Pulmonary artery endothelial cell (primary cell): ENCODE results near the gene GRM2. TPM values are rescaled to one million over a fixed set of nuclear protein-coding genes. Genes with fewer than 3 reads are reported as not detected.
A peak's percentile ranks its signal among the peaks of the same experiment; 100 is the strongest.

Source experiments
- DNase-seq: peaks from one replicate; pipeline ENCODE4 v3.0.0-alpha.2; 2011; ENCODE audit warnings: low read depth, low spot score
- total RNA-seq: library from RNA; depleted of rRNA; stranded (reverse); fragments of >200 nt; gene quantifications from 2 replicates; pipeline ENCODE4 v1.2.3, GENCODE V29; 2014

Gene GRM2
- total RNA-seq, 1 donor from 2014 or later: not detected

DNA sequence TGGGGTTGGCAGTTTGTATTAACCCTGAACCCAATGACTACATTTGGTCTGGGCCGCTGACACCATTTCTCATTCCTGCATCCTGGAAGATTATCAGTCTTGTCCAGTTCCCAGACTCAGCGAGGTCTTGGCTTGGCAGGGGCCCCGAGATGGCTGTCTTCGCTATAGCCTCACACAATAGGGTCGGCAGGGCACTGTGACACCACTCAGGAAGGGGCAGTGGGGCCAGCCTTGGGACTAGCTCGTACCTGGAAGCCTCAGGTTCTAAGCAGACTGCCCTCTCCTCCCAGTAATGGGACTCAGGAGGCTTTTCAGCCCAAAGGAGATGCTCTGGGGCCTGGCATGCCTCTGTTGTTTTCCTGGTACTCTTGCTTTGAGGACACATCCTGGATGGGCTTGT lies 26.7 kb upstream of the GRM2 start:
- no peak for DNase-seq

DNA sequence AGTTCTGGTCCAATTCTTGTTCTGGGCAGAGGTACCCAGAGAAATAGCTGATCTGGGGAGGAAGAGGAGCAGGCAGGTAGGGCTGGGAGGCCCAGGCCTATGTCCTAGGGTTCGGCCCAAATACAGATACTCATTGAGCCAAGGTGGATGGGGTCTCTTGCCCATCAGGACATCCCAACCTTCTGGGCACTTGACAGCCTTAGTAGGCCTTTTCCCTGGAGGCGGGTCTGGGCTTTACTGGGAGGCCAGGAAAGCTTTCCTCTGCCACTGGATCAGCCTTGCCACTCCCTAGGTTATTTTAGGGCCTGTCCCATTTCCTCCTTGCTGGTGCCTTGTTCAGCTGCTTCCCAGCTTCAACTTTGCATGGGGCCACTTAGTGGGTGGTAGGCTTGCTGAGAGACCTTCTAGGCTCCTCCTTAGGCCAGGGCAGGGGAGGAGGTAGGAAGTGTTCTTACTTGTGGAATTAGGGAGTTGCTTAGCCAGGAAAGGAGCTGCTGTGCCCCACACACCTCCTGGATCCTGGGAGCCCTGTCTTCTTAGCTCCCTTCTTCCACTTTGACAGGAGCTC lies 26.1 kb upstream of the GRM2 start:
- no peak for DNase-seq

DNA sequence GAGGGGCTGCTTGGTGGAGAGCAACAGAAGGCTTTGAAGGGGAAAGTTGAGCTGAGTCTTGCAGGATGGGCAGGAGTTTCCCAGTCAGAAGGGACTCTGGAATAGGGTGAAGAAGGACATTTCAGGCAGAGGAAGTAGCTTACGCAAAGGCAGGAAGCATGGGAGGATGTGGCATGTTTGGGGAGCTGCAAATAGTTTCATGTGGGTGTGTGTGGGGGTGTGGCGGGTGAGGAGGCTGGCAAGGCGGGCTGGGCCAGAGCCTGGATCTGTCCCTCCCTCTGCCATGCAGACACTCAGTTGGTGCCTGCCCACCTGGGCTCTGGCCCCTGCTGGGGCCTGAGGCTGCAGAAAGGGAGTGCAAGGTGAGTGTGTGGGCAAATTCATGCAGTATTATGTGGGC lies 25.4 kb upstream of the GRM2 start:
- DNase-seq: no peak

DNA sequence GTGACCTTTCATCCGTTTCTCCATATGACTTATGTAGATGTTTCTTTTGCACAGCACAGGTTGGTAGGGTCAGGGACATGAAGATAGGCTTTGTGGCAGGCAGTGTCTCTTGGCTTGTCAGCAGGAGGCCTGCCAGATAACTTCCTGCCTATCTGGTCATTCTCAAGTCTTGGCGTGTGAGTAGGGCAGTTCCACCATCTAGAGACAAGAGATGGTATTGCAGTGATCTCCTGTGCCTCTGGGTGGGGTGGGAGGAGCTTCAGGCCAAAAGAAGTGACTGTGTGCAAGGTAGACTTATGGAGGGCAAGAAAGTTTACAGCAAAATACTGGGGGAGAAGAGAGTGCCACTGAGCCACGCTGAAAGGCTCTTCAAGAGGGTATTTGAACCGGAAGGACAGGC lies 24.8 kb upstream of the GRM2 start:
- peak; percentile 39 for DNase-seq

DNA sequence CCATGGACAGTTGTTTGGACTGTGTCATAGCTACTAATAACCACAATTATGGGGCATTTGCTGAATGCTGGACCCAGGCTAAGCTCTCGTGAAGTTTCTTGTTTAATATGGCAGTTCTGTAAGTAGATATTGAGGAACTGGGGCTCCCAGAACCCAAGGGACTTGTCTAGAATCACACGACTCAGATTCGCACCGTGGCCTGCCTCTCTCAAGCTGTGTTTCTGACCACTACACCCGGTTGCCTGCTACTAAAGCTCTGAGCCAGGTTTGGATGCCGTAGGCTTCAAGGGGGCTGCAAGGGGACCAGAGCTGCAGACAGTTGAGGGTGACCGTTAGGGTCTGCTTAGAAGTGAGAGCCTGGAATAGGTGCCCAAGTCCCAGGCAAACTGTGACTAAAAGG lies 24.3 kb upstream of the GRM2 start:
- no peak for DNase-seq

DNA sequence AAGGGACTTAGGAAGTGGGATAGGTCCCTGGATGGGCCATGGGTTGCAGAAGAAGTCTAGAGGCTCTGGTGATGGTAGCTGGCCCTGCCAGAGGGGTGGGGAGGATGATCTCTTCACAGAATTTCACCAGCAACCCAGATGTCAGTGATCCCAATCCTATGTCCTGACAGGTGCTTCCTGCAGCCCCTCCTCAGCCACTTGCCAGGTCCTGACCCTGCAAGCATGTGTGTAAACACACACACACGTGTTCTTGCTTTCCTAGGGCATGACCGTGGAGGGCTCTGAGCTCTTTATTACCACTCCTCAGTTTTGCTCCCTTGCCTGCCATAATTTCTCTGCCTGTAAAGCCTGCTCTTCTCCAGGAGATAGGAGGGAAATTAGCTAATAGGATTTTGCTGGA lies 23.3 kb upstream of the GRM2 start:
- no peak for DNase-seq

DNA sequence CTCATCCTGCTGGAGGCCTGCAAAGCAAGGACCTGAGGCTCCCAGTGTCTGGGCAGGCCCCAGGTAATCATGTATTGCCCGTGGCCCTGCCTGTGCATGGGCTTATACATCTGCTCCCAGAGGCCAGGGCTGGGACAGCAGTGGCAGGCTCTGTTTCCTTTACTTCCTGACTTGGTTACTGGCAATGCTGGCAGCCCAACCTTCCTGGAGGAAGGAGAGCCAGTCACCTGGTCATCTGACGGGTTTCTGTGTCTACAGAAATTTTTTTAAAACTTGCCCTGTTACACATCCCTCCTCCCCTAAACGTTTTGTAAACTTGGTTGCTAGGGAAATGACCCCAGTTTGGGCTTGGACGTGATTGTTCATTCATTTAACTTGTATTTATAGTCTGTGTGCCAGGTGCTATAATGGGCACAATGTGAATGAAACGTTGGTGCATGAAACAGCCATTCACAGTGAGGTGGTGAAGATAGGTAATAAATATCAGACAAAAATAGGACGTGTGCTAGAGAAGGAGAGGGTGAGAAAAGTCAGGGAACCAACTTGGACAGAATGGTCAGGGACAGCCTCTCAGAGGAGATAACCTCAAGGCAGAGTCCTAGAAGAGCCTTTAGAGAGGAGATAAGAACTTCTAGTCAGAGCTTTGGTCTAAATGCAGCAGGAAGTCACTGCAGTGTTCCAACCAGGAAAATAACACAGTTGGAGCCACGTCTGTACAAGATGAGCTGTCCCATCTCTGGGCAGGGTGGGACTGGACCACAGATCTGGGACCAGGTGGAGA lies 21.7 kb upstream of the GRM2 start:
- DNase-seq: no peak

DNA sequence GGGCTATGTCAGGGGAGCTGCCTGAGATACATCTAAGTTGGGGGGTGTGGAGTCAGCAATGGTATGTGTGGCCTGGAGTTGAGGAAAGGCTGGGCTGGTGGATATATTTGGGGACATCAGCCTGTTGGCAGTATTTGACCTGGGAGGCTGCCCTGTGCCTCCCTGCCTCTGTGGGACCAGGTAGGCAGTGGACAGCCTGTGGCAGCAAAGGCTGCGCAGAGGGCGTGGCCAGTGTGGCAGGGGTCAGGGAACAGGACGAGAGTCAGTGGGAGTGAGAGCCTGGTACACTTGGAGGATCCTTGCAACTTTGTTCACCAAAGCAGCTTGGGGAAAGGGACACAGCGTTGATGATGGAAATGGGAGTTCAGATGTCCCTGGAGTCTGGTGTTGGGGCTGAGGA lies 20.8 kb upstream of the GRM2 start:
- no peak for DNase-seq

DNA sequence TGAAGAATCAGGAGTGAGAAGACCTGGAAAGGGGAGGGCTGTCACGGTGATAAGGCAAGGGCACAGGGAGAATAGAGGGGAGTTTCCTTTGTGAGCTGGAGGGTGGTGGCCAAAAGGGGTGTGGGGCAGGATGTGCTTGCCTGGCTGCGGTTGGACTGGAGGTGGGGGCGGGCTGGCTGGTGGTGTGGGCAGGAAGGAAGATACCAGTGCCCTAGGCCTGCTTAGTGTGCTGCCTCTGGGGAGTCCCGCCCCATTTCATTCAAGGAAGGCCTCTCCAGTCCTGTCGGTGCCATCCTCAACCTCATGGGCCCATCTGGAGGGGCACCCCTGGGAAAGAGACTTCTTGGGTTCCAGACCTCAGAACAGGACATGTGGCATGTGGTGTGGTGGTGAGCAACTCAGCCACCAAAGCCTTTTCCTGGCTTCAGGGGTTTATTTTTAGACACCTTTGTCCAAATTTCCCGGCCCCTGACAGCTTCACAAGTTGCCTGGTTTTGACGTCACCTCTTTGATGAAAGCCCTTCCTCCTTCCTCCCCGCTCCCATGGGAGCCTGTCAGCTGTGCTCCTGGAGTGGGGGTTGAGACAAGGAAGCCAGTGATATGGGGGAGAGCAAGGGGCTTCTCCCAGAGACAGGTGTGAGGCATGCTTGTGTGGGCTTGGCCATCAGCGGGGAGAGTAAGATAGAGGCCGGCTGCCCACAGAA lies 20.2 kb upstream of the GRM2 start:
- no peak for DNase-seq

DNA sequence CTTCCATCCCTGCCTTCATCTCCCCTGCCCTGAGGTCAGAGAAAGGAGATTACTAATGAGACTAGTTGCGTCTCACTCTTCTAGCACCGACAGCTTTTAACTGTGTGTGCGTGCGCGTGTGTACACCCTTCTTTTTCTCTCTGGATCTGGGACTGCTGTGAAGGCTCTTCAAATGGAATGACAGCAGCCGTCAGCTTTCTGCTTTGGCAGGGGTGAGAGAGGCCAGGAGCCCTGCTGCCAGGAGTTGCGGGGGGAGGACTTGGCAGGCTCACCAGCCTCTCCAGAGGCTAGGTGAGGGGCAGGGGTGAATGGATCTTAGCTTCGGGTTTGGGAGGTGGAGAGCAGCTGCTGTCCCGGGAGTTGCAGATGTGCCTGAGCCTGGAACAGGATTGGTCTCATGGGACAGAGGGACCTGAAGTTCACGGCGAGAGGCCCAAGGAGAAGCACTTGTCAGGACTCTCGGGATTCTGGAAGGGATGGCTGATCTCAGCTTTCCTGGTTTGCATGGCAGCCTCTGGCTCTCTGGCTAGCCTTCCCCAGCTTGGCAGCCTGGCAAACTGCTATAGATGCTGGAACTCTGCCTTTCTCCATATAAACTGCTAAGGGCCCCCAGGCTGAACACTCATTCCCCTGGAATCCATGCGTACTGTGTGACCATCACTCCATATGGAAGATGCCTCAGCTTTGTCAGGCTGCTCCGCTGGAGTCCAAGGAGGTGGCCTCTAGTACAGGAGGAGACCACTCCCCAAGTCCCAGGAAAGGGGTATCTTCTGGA lies 19.2 kb upstream of the GRM2 start:
- no peak for DNase-seq

DNA sequence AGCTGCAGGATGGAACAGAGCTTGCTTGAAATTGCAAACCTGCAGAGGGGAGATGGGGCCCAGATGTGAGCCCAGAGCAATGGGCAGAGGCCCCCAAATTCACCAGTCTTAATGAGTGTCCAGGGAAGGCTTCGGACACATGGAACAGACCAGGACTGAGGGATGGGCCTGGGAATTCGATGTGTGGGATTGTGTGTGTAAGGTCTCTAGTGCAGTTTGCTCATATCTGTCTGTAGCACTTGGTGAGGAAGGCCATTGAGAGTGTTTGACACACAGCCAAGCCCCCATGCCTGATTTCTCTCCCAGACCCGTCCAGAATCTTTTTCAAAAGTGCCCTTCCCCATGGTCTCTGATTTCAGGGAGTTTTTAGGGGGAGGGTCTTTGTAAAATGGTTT lies 18.7 kb upstream of the GRM2 start:
- no peak for DNase-seq

DNA sequence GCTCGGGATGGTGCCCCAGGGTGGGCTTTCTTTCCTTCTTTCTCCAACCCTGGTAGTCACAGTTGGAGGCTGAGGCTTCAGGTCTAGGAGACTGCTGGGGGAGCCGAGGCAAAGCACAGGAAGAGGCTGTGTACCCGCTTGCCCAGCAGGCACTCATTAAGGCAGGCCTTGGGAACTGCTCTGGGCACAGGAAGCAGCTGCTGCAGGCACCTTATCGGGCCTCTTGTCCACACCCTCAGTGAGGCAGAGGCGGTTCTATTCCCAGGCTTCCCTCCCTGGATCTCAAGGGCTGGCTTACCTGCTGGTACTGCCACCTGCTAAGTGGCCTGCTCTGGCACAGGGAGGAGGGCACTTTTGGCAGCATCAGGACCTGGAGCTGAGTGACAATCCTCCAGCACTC lies 15.8 kb upstream of the GRM2 start:
- DNase-seq: no peak

DNA sequence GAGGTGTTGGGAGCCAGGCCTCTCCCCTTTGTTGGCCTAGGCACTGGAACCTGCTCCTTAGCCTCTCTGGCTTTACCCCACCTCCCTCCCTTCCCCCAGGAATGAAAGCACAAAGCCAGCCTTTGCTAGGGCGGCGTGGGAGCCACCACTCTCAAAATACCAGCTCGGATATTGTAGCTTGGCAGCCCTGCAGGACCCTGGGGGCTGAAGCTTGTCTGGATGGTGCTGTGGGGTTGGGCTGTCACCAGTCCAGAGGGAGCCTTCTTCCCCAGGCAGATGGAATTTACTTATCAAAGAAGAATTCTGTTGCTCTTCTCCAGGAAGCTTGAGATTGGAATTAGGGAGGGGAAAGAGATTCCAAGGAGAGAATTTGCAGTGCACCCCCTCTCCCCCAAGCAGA lies 14.9 kb upstream of the GRM2 start:
- DNase-seq: no peak

DNA sequence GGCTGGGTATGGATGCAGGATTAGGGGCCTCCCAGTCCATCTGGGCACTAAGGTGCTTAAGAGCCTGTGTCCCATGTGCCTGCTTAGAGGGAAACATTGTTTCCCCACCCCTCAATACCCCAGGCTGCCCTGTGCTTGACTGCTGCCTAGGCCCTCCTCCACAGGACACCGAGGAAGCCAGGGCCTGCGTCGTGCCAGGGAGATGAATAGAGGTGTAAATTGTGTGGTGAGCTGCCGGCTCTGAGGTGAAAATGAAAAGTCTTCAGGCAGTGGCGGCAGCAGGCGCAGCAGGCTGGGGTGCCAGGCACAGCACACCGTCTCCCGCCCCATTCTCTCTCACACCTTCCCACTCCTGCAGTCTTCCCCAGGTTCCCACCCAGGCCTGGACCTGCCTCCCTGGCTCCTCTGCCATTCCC lies 13.9 kb upstream of the GRM2 start:
- DNase-seq: no peak

DNA sequence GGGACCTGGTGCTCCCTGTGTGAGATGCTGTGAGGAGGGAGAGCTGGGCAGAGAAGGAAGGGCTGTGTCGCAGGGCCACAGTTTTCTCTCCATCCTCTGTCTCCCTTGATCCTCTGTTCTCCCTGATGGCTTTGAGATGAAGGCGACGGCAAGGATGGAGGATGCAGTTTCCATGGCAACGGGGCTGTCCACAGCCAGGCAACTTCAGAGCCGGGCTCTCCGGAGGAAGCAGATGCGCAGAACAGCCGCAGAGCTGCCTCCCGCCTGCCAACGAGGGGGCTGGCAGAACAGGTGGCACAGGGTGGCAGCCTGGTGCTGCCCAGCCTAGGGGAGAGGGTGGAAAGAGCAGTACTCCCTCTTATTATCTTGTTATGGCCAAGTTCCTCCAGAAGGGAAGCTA lies 9.9 kb upstream of the GRM2 start:
- DNase-seq: no peak

DNA sequence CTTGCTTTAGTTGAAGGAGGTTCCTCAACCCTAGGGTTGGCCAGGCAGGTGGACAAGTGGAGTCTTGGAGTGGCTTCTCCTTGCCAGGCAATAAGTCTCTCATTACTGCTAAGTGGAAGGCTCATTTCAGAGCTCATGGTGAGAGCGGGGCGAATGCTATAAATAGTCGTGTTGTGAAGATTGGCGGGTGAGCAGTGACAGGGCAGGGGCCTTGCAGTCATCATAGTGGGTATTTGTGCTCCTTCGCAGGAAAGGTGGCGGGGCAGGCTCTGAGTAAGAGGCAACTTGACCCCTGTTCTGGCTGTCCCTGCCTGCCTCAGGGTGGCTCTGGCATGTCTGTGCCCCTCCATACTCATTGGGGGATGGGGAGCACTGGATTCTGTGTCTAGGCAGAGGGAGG lies 8.7 kb upstream of the GRM2 start:
- DNase-seq: no peak

DNA sequence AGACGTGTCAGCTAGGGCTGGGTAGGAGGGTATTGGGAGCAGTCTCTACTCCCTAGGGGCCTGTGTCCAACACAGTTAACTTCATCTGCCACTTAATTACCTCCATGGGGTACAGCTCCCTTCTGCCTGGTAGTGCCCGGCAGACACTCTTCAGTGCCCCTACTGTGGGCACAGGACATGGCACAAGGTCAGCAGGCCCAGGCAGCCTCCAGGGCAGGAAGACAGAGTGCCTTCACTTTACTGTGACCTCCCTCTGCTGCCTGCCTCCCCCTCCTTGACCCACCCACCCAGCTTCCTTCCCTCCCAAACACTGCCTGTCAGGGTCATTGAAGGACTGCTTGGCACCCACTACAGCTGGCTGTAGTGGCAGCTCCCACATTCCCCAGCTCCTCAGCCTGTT lies 6.5 kb upstream of the GRM2 start:
- DNase-seq: no peak

DNA sequence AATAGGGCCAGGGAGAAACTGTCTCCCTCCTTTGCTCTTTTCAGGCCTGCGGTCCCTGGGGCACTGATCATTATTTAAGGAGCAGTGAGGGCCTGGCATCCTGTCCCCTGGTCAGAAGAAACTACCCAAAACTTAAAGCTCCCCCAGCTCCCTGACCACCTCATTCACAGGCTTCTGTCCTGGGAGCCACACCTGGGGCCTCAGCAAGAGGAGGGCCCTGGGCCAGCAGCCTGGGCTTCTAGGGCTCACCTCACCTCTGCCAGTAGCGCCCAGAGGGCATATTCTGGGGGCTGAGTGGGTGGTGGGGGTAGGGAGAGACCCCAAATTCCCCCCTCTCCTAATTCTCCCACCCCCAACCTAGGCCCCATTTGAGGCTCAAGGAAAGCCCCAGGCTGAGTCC lies 4.7 kb upstream of the GRM2 start:
- DNase-seq: no peak

DNA sequence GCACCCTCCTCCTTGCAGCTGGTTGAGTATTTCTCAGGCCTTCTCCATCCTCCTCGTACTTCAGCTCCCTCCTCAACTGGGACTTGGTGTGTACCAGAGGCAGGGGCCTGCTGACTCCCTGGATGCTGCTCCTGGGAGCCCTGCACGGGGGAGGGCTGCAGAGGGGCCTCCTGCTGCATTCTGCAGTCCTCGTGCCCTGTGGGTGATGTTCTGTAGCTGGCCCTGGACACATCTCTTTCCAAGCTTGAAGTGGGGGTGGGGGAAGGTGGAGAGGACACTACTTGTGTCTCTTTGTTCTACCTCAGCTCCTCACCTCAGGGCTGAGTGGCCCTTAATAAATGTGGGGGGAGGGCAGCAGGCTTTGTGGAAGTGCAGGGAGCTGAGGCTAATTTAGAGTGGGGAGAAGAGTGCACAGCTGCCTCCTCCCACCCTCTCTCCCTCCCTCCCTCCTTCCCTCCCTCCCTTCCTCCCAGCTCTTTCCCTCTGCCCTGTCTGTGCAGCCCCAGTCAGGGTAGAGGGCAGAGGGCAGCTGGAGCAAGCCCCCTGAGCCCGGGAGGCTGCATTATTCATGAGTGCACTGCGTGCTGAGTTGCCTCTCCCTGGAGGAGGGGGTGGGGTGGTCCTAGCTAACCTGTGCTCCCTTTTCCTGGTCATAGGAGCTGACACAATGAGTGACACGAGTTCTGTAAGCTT lies 3.7 kb upstream of the GRM2 start:
- no peak for DNase-seq

DNA sequence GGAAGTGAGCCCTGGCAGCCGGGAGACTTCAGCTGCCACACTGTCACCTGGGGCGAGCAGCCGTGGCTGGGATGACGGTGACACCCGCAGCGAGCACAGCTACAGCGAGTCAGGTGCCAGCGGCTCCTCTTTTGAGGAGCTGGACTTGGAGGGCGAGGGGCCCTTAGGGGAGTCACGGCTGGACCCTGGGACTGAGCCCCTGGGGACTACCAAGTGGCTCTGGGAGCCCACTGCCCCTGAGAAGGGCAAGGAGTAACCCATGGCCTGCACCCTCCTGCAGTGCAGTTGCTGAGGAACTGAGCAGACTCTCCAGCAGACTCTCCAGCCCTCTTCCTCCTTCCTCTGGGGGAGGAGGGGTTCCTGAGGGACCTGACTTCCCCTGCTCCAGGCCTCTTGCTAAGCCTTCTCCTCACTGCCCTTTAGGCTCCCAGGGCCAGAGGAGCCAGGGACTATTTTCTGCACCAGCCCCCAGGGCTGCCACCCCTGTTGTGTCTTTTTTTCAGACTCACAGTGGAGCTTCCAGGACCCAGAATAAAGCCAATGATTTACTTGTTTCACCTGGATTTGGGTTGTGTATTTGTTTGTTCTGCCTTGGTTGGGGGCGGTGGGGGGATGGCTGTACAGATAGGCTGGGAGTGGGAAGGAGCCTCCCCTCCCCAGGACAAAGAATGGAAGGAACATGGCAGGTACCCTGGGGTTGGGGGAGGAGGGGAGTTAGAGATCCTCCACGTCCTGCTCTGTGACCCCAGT lies 2.9 kb upstream of the GRM2 start:
- DNase-seq: no peak

DNA sequence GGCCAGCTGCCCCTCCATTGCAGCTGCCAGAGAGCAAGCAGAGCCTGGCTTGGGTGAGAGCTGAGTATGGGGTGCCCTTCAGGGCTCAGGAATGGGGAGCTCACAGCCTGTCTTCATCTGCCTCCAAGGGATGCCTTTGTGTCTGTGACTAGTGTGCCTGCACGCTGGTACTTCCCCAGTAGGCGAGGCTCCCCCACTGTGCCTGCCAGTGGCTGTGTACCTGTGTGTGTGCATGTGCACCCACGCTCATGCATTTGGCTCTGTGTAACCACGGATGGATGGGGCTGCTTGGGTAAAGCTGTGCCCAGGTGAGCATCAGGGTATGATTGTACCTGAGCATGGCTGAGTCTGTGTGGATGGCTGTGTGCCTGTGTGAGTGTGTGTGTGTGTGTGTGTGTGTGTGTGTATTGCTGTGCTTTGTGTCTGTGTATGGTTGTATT lies 2.3 kb upstream of the GRM2 start:
- no peak for DNase-seq
